Measurements from ENCODE around the gene LRRC57.

GRCh38 chr15:42590619-42591237 is 42.1 kb upstream of the LRRC57 start:
- TF ChIP-seq KDM1A (IDR thresholded peaks at IDR 0.05; ENCODE audit: borderline replicate concordance, low read length) (no peak), CTCF (IDR thresholded peaks at IDR 0.05; ENCODE audit: control extremely low read depth in 1 of 3, insufficient read depth in 1 of 3, low read depth in 1 of 3, low read length in 3 of 3) (no peak), POU5F1 (IDR thresholded peaks at IDR 0.05; ENCODE audit: low read depth, low read length) (no peak), SP1 (IDR thresholded peaks at IDR 0.05; ENCODE audit: low read depth, low read length) (no peak), JUN (IDR thresholded peaks at IDR 0.05; ENCODE audit: low read depth, low read length) (no peak), POLR2AphosphoS5 (IDR thresholded peaks at IDR 0.05; ENCODE audit: low read depth, low read length) (no peak), CREB1 (IDR thresholded peaks at IDR 0.05) (no peak), EZH2 (IDR thresholded peaks at IDR 0.05; ENCODE audit: low read depth, low read length, severe bottlenecking) (no peak), USF2 (IDR thresholded peaks at IDR 0.05; ENCODE audit: low read length) (no peak), POLR2A (IDR thresholded peaks at IDR 0.05; ENCODE audit: control extremely low read depth in 1 of 2, low read depth in 2 of 2, low read length in 2 of 2) (no peak)
